ENCODE measurements around the gene SLC15A3.

SLC15A3 gene

GRCh38 chr11:60946601-60947264 is 5.2 kb downstream of the SLC15A3 start:
- FAIRE-seq (no peak), DNase-seq (ENCODE audit: insufficient read length, low spot score) (no peak)
- no peak for TF ChIP-seq POLR2A (IDR thresholded peaks at IDR 0.05; ENCODE audit: low read depth, low read length)

DNA sequence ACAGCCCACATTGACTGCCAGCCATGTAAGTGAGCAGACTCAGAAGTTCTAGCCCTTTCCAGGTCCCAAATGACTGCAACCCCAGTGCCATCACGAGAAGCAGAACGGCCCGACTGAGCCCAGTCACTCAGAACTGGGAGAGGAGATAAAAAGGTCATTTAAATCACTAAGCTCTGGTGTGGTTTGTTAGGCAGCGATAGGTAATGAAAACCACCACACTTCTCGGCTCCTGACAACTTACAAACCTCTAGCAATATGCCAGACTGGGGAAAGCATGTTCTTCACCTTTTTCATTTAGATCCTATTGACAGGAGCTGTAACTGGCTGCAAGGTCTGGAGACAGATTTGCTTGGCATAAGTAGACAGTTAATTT is 6.7 kb downstream of the SLC15A3 start:
- no peak for TF ChIP-seq POLR2A (IDR thresholded peaks at IDR 0.05; ENCODE audit: low read depth, low read length)
- FAIRE-seq (no peak), DNase-seq (ENCODE audit: insufficient read length, low spot score) (no peak)

- no peak for DNase-seq (ENCODE audit: insufficient read length, low spot score)
- FAIRE-seq, result no peak
- no peak for TF ChIP-seq POLR2A (IDR thresholded peaks at IDR 0.05; ENCODE audit: low read depth, low read length)
Observed at GRCh38 chr11:60944490-60945294, 7.3 kb downstream of the SLC15A3 start.

DNA sequence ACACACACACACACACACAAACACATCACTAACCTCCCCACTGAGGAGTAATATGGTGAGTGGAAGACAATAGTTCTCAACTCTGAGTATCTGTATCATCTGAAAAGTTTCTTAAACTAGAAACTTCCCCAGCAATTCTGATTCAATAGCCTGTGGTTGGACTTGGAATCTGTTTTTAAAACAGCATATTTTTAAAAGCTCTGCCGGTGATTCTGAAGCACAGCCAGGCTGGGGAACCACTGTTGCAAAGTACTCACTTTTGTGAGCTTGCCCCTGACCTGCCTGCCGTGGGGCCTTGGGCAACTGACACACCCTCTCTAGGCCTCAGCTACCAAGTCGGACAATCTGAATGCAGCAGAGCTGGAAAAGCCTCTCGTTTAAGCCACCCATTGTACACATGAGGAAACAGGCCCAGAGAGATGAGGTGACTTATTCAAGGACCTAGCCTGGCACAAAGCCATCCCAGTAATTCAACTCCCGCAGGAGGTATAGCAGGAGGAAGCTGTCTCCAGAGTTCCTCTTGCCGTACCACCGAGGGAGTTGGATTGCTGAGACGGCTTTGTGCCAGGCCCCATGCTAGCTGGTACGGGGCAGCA is 8.9 kb downstream of the SLC15A3 start:
- FAIRE-seq, result no peak
- no peak for TF ChIP-seq POLR2A (IDR thresholded peaks at IDR 0.05; ENCODE audit: low read depth, low read length)
- DNase-seq (ENCODE audit: insufficient read length, low spot score), result no peak

DNA sequence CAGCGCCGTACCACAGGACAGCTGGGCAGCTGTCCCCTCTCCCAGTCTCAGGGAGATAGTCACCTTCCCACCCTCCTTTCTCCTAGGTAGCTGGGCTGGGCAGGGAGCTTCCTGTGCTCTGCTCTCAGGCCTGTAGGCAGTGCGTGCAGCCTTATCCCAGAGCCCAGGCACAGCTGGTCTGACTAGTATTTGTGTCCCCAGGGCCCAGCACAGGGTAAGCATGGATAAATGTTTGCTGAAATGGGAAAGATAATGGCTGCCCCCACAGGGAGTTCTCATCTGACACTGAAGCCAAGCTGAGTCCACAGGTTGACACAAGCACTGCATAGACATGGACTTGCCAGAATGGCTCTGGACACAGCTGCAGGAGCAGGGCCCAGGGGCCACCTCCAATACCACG is 9.8 kb downstream of the SLC15A3 start:
- FAIRE-seq (no peak), DNase-seq (ENCODE audit: insufficient read length, low spot score) (no peak)
- TF ChIP-seq POLR2A (IDR thresholded peaks at IDR 0.05; ENCODE audit: low read depth, low read length), result no peak

GRCh38 chr11:60941371-60942119 is 10.4 kb downstream of the SLC15A3 start:
- DNase-seq (ENCODE audit: insufficient read length, low spot score) (no peak), FAIRE-seq (no peak)
- TF ChIP-seq POLR2A (IDR thresholded peaks at IDR 0.05; ENCODE audit: low read depth, low read length), result no peak

DNA sequence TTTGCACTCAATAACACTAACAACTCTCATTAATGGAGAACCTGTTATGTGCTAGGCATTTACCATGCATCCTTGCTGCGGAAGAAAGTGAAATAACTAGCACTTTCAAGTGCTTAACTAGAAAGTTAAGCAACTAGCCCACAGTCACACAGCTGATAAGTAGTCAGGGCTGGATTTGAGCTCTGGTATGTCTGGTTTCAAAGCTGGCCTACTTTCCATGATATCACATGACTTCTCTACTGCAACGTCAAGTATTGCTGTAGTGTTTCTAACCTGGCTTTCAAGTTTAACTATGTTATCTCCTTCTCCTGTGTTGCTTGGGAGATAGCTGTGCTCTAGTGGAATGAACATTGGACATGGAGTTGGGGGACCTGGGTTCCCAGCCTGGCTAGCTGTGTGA is 12.1 kb downstream of the SLC15A3 start:
- TF ChIP-seq POLR2A (IDR thresholded peaks at IDR 0.05; ENCODE audit: low read depth, low read length), result no peak
- DNase-seq (ENCODE audit: insufficient read length, low spot score) (no peak), FAIRE-seq (no peak)

DNA sequence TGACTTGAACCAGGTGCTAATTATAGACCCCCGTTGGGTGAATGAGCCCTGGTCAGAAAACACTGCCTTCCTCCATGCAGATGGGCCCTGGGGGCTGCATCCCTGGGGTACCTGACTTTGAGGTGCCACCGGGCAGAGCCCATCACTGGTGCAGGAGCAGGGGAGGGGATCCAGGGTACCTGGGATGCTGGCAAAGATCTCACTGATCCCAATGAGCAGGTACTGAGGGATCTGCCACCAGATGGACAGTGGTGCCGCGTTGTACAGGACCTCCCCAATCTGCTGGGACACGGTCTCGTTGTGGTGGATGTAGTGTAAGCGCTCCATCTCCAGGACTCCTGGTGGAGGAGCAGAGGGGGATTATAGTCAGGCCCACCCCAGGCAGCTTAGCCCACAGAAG is 12.7 kb downstream of the SLC15A3 start:
- FAIRE-seq (no peak), DNase-seq (ENCODE audit: insufficient read length, low spot score) (no peak)
- no peak for TF ChIP-seq POLR2A (IDR thresholded peaks at IDR 0.05; ENCODE audit: low read depth, low read length)

- TF ChIP-seq POLR2A (IDR thresholded peaks at IDR 0.05; ENCODE audit: low read depth, low read length), result no peak
- FAIRE-seq, result no peak
- DNase-seq (ENCODE audit: insufficient read length, low spot score), result no peak
Observed at GRCh38 chr11:60938500-60938899, 13.5 kb downstream of the SLC15A3 start.

- no peak for DNase-seq (ENCODE audit: insufficient read length, low spot score)
- TF ChIP-seq POLR2A (IDR thresholded peaks at IDR 0.05; ENCODE audit: low read depth, low read length), result no peak
- no peak for FAIRE-seq
Observed at GRCh38 chr11:60937811-60938210, 14.2 kb downstream of the SLC15A3 start.

- FAIRE-seq, result no peak
- no peak for TF ChIP-seq POLR2A (IDR thresholded peaks at IDR 0.05; ENCODE audit: low read depth, low read length)
- DNase-seq (ENCODE audit: insufficient read length, low spot score), result no peak
Observed at GRCh38 chr11:60937144-60937527, 14.8 kb downstream of the SLC15A3 start.

- FAIRE-seq (no peak), DNase-seq (ENCODE audit: insufficient read length, low spot score) (no peak)
- no peak for TF ChIP-seq POLR2A (IDR thresholded peaks at IDR 0.05; ENCODE audit: low read depth, low read length)
Observed at GRCh38 chr11:60936467-60937143, 15.4 kb downstream of the SLC15A3 start.

GRCh38 chr11:60935676-60936442 is 16.1 kb downstream of the SLC15A3 start:
- FAIRE-seq (no peak), DNase-seq (ENCODE audit: insufficient read length, low spot score) (no peak)
- TF ChIP-seq POLR2A (IDR thresholded peaks at IDR 0.05; ENCODE audit: low read depth, low read length), result no peak
